ENCODE data around the gene PLCL1. TPM values are rescaled to one million over a fixed set of nuclear protein-coding genes. Genes with fewer than 3 reads are reported as not detected.

The PLCL1 gene
- polyA plus RNA-seq, 3 donors, result 15.3 to 20.8 (median 16.6) TPM

GRCh38 chr2:197871780-197872456 is 67.5 kb downstream of the PLCL1 start:
- DNase-seq (ENCODE audit: extremely low read depth in 1 of 11, low read depth in 9 of 11, low spot score in 4 of 11), result no peak

- no peak for DNase-seq (ENCODE audit: extremely low read depth in 1 of 11, low read depth in 9 of 11, low spot score in 4 of 11)
Observed at GRCh38 chr2:197873293-197873701, 68.9 kb downstream of the PLCL1 start.

DNA sequence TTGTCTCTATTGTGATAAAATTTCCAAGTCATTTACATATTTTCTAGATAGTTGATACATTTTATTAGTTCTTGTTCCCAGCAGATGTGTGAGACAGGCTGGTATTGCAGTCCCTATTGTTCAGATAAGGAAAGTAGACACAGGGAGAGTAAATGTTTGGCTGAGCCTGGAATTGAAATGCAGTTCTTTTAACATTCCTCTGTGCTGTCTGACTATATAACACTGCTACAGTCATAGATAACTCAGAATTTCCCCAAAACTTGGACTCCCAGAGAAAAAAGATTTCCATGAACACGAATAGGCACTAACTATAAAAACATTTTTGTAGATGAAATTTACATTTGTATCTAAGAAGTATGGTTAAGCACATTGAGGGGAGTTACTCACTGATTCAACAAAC is 71.4 kb downstream of the PLCL1 start:
- DNase-seq (ENCODE audit: extremely low read depth in 1 of 11, low read depth in 9 of 11, low spot score in 4 of 11), result no peak

- no peak for DNase-seq (ENCODE audit: extremely low read depth in 1 of 11, low read depth in 9 of 11, low spot score in 4 of 11)
Observed at GRCh38 chr2:197876524-197876923, 72.1 kb downstream of the PLCL1 start.

DNA sequence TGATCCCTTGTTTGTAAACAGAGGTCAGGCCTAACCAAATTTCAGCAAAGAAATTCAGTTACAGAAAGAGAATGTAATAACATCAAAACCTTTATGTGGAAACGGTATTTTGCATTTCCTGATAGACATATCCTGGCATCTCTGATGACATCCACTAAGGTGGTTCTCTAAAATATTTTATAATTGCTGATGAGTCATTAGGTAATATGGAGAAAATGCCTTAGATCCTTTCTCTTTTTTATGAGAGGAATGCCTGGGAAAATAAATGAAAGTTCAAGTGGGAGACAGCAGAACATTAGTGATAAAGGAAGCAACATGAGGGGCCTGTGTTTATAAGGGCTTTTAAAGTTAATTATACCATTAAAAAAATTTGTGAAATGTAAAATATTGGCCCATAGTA is 72.6 kb downstream of the PLCL1 start:
- DNase-seq (ENCODE audit: extremely low read depth in 1 of 11, low read depth in 9 of 11, low spot score in 4 of 11), result no peak

GRCh38 chr2:197878792-197879191 is 74.4 kb downstream of the PLCL1 start:
- DNase-seq (ENCODE audit: extremely low read depth in 1 of 11, low read depth in 9 of 11, low spot score in 4 of 11), result no peak

GRCh38 chr2:197879812-197880408 is 75.5 kb downstream of the PLCL1 start:
- no peak for DNase-seq (ENCODE audit: extremely low read depth in 1 of 11, low read depth in 9 of 11, low spot score in 4 of 11)

DNA sequence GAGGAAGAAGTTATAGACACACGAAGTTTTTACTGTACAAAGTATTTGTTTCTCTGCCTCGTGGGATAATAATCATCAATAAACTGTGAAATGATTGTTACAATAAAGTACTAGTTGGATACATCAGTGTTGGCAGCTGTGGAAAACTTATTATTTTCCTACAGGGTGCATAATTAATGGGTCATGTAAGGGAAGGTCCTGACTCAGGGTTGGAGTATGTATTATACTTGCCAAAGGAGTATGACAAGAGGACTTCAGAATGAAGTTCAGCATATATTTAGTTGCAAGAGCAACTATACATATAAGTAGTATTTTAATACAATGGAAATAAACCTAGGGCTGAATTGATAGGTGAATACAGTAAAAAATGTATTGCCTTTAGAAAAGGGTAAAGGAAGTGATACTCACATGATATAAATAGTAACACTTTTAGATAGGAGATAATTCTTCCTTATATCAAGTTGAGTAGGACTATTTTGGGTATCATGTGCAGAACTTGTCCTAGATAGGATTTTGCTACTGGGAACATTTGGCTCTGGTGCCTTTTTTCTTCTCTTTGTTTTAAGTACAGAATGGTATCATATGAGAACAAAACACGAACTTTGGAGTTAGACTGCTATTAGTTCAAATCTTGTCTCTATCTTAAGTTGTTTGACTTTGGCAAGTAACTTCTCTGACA is 79.1 kb downstream of the PLCL1 start:
- DNase-seq (ENCODE audit: extremely low read depth in 1 of 11, low read depth in 9 of 11, low spot score in 4 of 11), result no peak

- DNase-seq (ENCODE audit: extremely low read depth in 1 of 11, low read depth in 9 of 11, low spot score in 4 of 11), result no peak
Observed at GRCh38 chr2:197884252-197884651, 79.9 kb downstream of the PLCL1 start.

- no peak for DNase-seq (ENCODE audit: extremely low read depth in 1 of 11, low read depth in 9 of 11, low spot score in 4 of 11)
Observed at GRCh38 chr2:197885126-197885525, 80.7 kb downstream of the PLCL1 start.

DNA sequence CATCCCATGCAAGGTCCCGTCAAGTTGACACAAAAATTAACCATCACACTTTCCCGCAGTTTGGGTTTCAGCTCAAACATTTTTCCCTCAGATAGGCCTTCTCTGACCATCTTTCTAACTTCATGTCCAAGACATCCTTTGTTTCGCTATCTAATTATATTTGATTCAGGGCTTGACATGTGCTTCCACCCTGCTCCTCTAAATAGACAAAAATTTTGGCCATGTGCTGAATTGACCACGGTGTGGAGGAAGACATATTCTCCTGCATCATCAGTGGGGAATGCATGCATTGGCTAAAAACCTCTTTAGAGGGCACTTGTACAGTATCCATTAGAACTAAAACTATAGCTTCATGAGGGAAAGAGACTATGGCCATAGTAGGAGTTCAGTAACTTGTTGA is 81.2 kb downstream of the PLCL1 start:
- DNase-seq (ENCODE audit: extremely low read depth in 1 of 11, low read depth in 9 of 11, low spot score in 4 of 11), result no peak

- no peak for DNase-seq (ENCODE audit: extremely low read depth in 1 of 11, low read depth in 9 of 11, low spot score in 4 of 11)
Observed at GRCh38 chr2:197888321-197888720, 83.9 kb downstream of the PLCL1 start.

- no peak for DNase-seq (ENCODE audit: extremely low read depth in 1 of 11, low read depth in 9 of 11, low spot score in 4 of 11)
Observed at GRCh38 chr2:197889041-197889440, 84.6 kb downstream of the PLCL1 start.

- no peak for DNase-seq (ENCODE audit: extremely low read depth in 1 of 11, low read depth in 9 of 11, low spot score in 4 of 11)
Observed at GRCh38 chr2:197890168-197890567, 85.8 kb downstream of the PLCL1 start.

DNA sequence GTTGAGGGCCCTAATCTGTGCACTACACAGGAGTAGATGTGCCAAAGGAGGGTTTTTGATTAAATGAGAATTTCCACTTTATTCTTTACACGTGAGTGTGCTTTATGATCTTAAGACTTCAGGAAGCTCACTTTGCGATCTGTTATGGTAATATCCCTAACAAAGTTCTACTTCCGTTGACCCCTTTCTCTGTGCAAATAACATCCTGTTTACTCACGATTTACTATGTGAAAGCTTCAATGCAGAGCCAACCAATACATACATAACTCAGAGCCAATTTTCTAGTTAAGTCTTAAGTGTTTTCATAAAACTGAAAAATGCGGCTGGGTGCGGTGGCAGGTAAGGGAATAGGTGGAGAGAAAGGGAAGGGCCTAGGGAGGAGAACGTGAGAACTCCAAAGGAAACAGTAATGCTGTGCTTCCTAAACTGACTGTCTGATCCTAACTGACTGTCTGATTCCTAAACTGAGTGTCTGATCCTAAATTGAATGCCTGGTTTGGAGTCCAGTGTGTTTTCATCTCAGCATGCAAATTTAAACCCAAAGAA is 87.6 kb downstream of the PLCL1 start:
- DNase-seq (ENCODE audit: extremely low read depth in 1 of 11, low read depth in 9 of 11, low spot score in 4 of 11), result no peak

- DNase-seq (ENCODE audit: extremely low read depth in 1 of 11, low read depth in 9 of 11, low spot score in 4 of 11), result no peak
Observed at GRCh38 chr2:197893403-197894177, 89.2 kb downstream of the PLCL1 start.

- no peak for DNase-seq (ENCODE audit: extremely low read depth in 1 of 11, low read depth in 9 of 11, low spot score in 4 of 11)
Observed at GRCh38 chr2:197894751-197895274, 90.4 kb downstream of the PLCL1 start.

GRCh38 chr2:197897960-197898678 is 93.7 kb downstream of the PLCL1 start:
- DNase-seq (ENCODE audit: extremely low read depth in 1 of 11, low read depth in 9 of 11, low spot score in 4 of 11), result no peak

DNA sequence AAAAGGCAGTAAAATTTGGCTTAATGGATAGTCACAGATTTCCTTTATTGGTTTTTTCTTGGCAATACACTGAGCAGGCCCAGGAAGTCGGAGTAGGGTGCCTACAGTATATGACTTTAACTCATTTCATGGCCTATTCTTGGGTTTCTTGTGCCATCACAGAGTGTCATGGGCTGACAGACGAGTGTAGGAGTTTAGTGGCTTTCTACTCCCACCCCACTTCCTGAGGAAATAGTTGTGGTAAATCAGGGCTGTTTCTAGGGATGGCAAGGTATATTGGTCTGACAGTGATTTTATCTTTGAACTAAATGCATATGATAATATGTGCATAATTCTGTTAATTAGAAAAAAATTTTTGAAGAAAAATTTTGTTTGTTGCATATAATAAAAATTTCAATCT is 100.1 kb downstream of the PLCL1 start:
- no peak for DNase-seq (ENCODE audit: extremely low read depth in 1 of 11, low read depth in 9 of 11, low spot score in 4 of 11)
